M059J (cell line): ENCODE results near the gene CALHM1. TPM values are rescaled to one million over a fixed set of nuclear protein-coding genes. Genes with fewer than 3 reads are reported as not detected.

ENCODE experiments used
- DNase-seq: peaks from one replicate; pipeline ENCODE4 v3.0.0-alpha.2; 2012; ENCODE audit warnings: low read depth
- total RNA-seq: library from RNA; depleted of rRNA; stranded (reverse); fragments of >200 nt; shearing (Covaris generic); gene quantifications from 2 replicates; pipeline ENCODE4 v1.2.3, GENCODE V29; 2014

The CALHM1 gene
- total RNA-seq, 1 experiment from 2014 or later: not detected

GRCh38 chr10:103455235-103455634 lies 3.5 kb downstream of the CALHM1 start:
- DNase-seq: no peak

GRCh38 chr10:103454026-103454425 lies 4.7 kb downstream of the CALHM1 start:
- DNase-seq: no peak

GRCh38 chr10:103452506-103453230 lies 6.0 kb downstream of the CALHM1 start:
- DNase-seq: peak; percentile 35

- DNase-seq: peak; percentile 67
Measured at GRCh38 chr10:103451831-103452505, 6.7 kb downstream of the CALHM1 start, which contains the start of gene CALHM2. TSS of gene CALHM2 (minus strand) at chr10:103452370. CDS start at chr10:103449941, 2,429 bp downstream.

GRCh38 chr10:103451091-103451813 lies 7.4 kb downstream of the CALHM1 start:
- DNase-seq: peak; percentile 91

GRCh38 chr10:103450201-103450695 lies 8.5 kb downstream of the CALHM1 start:
- no peak for DNase-seq

- DNase-seq: no peak
Measured at GRCh38 chr10:103449208-103450144, 9.2 kb downstream of the CALHM1 start.

- DNase-seq: peak; percentile 83
Measured at GRCh38 chr10:103448746-103449145, 10.0 kb downstream of the CALHM1 start.

GRCh38 chr10:103447187-103447586 lies 11.5 kb downstream of the CALHM1 start:
- DNase-seq: no peak

- DNase-seq: peak; percentile 76
Measured at GRCh38 chr10:103445767-103446567, 12.7 kb downstream of the CALHM1 start.

GRCh38 chr10:103445366-103445765 lies 13.3 kb downstream of the CALHM1 start:
- no peak for DNase-seq

- DNase-seq: no peak
Measured at GRCh38 chr10:103444478-103444877, 14.2 kb downstream of the CALHM1 start.

GRCh38 chr10:103443475-103444185 lies 15.1 kb downstream of the CALHM1 start:
- no peak for DNase-seq

GRCh38 chr10:103442031-103442461 lies 16.7 kb downstream of the CALHM1 start:
- peak; percentile 81 for DNase-seq

GRCh38 chr10:103441611-103442010 lies 17.1 kb downstream of the CALHM1 start:
- no peak for DNase-seq

GRCh38 chr10:103441206-103441605 lies 17.5 kb downstream of the CALHM1 start:
- no peak for DNase-seq

GRCh38 chr10:103440416-103440815 lies 18.3 kb downstream of the CALHM1 start:
- no peak for DNase-seq

- no peak for DNase-seq
Measured at GRCh38 chr10:103439776-103440175, 18.9 kb downstream of the CALHM1 start.

GRCh38 chr10:103433858-103434257 lies 24.8 kb downstream of the CALHM1 start:
- no peak for DNase-seq

GRCh38 chr10:103431902-103432301 lies 26.8 kb downstream of the CALHM1 start:
- no peak for DNase-seq
